ENCODE measurements around the gene ZXDC. TPM values are rescaled to one million over a fixed set of nuclear protein-coding genes. Genes with fewer than 3 reads are reported as not detected.
A peak's percentile ranks its signal among the peaks of the same experiment; 100 is the strongest.

Gene ZXDC
- total RNA-seq, 1 experiment from 2014 or later = 27.2 TPM

- peak; percentile 93 for DNase-seq
- no peak within 1 kb of the TSS; the same call in 1 of the 2 replicates for H3K4me3 ChIP-seq (ENCODE audit: insufficient read depth, low read depth, low read length)
- peaks cover 19% of the 10 kb centered on the region for H3K27me3 ChIP-seq (ENCODE audit: control insufficient read depth, insufficient read depth, low read length)
- H3K36me3 ChIP-seq (replicated peaks; ENCODE audit: control insufficient read depth, insufficient read depth, low read length) = no peaks in the 10 kb centered on the region
Observed at GRCh38 chr3:126394179-126394976, 81.3 kb downstream of the ZXDC start, which contains the start of gene CFAP100. Gene CFAP100, plus strand, starts transcription at chr3:126394909. Its CDS starts 1,092 bp downstream, at chr3:126396001.

DNA sequence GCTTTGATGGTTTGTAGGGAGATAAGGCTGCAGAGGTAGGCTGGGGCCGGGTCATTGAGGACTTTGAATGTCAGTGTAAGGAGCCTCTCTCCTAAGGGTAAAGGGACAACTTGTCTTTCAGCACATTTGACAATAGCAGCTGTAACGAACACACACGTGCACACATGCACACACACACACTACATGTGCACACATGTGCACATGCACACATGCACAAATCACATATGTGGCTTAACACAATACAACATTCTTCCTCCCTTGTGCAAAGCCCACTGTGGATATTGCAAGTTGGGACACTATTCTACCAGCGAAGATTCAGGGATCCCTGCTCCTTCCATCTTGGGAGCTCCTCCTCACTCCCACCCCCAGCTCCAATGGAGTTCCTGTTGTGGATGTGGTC lies 82.1 kb downstream of the ZXDC start:
- no peak overlapping the region for H3K4me3 ChIP-seq (ENCODE audit: insufficient read depth, low read depth, low read length)
- no peaks in the 10 kb centered on the region for H3K36me3 ChIP-seq (replicated peaks; ENCODE audit: control insufficient read depth, insufficient read depth, low read length)
- H3K27me3 ChIP-seq (ENCODE audit: control insufficient read depth, insufficient read depth, low read length) = peaks cover 19% of the 10 kb centered on the region
- DNase-seq = no peak

DNA sequence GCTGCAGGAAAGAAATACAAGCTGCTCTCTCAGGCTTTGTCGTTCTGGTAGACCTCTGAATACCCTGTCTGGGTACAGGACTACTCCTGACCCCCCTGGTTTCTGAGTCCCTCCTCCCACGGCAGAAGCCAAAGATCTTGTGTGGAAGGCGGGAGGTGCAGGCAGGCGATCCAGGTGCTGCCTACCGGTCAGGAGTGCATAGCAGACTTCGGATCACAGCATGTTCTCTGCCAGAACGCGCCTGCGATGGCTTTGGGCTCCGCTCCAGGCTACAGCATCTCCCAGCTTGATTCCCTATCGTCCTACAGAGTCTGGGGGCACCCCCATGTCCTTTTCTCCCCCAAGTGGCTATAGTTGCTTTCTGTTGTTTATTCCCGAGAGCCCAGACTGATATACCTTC lies 83.4 kb downstream of the ZXDC start:
- DNase-seq = no peak
- Histone ChIP-seq H3K27me3 (ENCODE audit: control insufficient read depth, insufficient read depth, low read length) (peaks cover 19% of the 10 kb centered on the region), H3K4me3 (ENCODE audit: insufficient read depth, low read depth, low read length) (no peak overlapping the region), H3K36me3 (replicated peaks; ENCODE audit: control insufficient read depth, insufficient read depth, low read length) (no peaks in the 10 kb centered on the region)

DNA sequence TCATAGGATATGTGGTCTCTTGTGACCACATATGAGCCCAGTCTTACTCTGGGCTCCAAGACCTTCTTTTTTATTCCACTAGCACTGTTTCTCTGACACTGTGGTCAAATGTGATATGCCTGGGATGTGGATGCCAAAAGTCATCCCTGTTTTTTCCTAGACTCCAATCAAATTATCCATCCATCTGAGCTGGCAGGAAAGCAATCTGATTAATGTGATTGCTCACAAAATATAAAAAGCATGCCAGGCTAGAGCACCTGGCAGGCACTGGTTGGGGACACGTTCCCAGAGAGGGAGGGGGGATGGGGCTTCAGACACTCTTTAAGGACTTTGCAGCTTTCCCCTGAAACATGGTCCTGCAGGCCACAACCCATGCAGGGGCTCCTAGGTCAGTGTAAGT lies 84.1 kb downstream of the ZXDC start:
- peaks cover 19% of the 10 kb centered on the region for H3K27me3 ChIP-seq (ENCODE audit: control insufficient read depth, insufficient read depth, low read length)
- no peak overlapping the region for H3K4me3 ChIP-seq (ENCODE audit: insufficient read depth, low read depth, low read length)
- no peaks in the 10 kb centered on the region for H3K36me3 ChIP-seq (replicated peaks; ENCODE audit: control insufficient read depth, insufficient read depth, low read length)
- no peak for DNase-seq

- no peak for DNase-seq
- Histone ChIP-seq H3K36me3 (replicated peaks; ENCODE audit: control insufficient read depth, insufficient read depth, low read length) (no peaks in the 10 kb centered on the region), H3K27me3 (ENCODE audit: control insufficient read depth, insufficient read depth, low read length) (peaks cover 19% of the 10 kb centered on the region), H3K4me3 (ENCODE audit: insufficient read depth, low read depth, low read length) (no peak overlapping the region)
Observed at GRCh38 chr3:126390751-126391150, 84.9 kb downstream of the ZXDC start.

DNA sequence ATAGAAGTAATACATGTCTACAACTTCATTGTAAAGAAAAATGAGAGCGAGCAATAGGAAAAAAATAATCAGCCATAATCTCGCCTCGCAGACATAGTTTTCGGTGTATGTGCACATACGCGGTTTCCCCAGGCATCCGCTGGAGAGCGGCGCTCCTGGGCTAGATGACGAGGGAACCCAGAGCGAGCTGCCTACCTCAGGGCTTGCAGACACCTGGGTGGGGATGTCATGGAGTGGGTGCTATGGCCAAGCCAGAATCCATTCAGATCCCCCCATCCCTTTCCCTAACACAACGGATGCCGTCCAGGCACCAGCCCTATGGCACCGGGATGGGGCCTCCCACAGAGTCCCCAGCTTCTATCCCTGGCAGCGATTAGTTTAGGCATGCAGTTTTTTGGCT lies 85.5 kb downstream of the ZXDC start:
- DNase-seq = no peak
- no peak overlapping the region for H3K4me3 ChIP-seq (ENCODE audit: insufficient read depth, low read depth, low read length)
- no peaks in the 10 kb centered on the region for H3K36me3 ChIP-seq (replicated peaks; ENCODE audit: control insufficient read depth, insufficient read depth, low read length)
- H3K27me3 ChIP-seq (ENCODE audit: control insufficient read depth, insufficient read depth, low read length) = peaks cover 16% of the 10 kb centered on the region

DNA sequence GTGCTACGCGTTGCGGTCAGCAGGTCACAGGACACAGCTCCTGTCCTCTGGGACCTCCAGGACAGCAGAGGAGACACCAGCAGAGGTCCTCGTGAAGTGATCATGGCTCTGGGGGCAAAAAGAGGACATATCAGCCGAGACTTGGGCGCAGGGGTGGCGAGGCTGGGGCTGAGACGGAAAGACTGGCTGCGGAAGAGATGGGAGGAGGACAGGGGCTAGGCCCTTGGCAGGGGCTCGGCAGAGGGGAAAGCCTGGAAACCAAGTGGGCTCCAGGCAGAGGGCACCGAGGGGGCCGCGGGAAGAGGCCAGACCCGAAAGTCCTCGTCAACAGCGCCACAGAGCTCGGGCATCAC lies 85.9 kb downstream of the ZXDC start:
- H3K36me3 ChIP-seq (replicated peaks; ENCODE audit: control insufficient read depth, insufficient read depth, low read length) = no peaks in the 10 kb centered on the region
- H3K4me3 ChIP-seq (ENCODE audit: insufficient read depth, low read depth, low read length) = no peak overlapping the region
- H3K27me3 ChIP-seq (ENCODE audit: control insufficient read depth, insufficient read depth, low read length) = peaks cover 14% of the 10 kb centered on the region
- DNase-seq = no peak

DNA sequence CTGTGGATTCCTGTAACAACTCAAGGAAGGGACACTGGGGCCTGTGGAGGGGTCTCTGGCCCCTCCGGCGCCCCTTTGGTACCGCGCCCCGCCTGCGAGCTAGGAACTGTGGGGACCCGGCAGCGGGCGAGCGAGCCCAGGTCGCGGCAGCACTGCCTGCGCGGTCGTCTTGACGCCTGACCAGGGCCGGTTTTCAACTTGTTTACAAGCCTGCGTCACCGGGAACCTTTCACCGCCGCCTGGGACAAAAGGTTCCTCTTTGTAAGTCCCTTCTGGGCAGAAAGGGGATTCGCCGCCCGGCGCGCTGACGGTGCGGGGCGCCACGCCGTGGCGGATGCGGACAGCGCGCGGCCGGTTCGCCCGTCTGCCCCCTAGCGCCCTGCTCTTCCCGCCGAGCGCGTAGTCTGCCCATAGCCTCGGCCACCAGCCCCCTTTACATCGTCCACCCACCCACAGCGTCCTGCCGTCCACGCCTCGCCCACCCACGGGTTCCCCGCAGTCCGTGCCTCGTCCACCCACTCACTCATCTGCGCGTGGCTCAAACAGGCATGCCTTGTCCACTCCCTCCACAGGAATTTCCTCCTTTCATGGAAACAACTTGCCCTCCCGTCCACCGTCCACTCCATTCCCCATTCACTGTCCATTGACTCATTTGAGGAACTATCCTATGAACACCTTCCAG lies 86.4 kb downstream of the ZXDC start:
- Histone ChIP-seq H3K4me3 (ENCODE audit: insufficient read depth, low read depth, low read length) (peak overlapping the region; percentile 21), H3K36me3 (replicated peaks; ENCODE audit: control insufficient read depth, insufficient read depth, low read length) (no peaks in the 10 kb centered on the region), H3K27me3 (ENCODE audit: control insufficient read depth, insufficient read depth, low read length) (peaks cover 10% of the 10 kb centered on the region; the same call in 1 of the 2 replicates)
- peak; percentile 94 for DNase-seq

Other genes starting within 250 kb of the ZXDC start
- gene KLF15, start 118.5 kb downstream of the ZXDC start, total RNA-seq (2014; rRNA removed; shearing (Covaris generic)) = 8.5 and 10.5 TPM in 2 replicates
- gene CFAP100, start 81.0 kb downstream of the ZXDC start, total RNA-seq (2014; rRNA removed; shearing (Covaris generic)) = 0.24 and 1.5 TPM in 2 replicates
- gene UROC1, start 41.9 kb upstream of the ZXDC start, total RNA-seq (2014; rRNA removed; shearing (Covaris generic)) = not detected in 2 replicates
- 2.5 and 2.8 TPM in 2 replicates for gene CHST13, start 48.3 kb upstream of the ZXDC start, total RNA-seq (2014; rRNA removed; shearing (Covaris generic))
- gene C3orf22, start 83.0 kb upstream of the ZXDC start, total RNA-seq (2014; rRNA removed; shearing (Covaris generic)) = not detected in 2 replicates
- 2.0 and 10.6 TPM in 2 replicates for gene TXNRD3, start 179.2 kb upstream of the ZXDC start, total RNA-seq (2014; rRNA removed; shearing (Covaris generic))
- gene CHCHD6, start 228.3 kb upstream of the ZXDC start, total RNA-seq (2014; rRNA removed; shearing (Covaris generic)) = 19.5 and 40.2 TPM in 2 replicates